H1 (cell line): ENCODE data around the gene DOP1A. TPM values are rescaled to one million over a fixed set of nuclear protein-coding genes. Genes with fewer than 3 reads are reported as not detected.

Experiments
- CHD2 ChIP-seq: IDR thresholded peaks from 2 replicates; pipeline ENCODE4 v1.6.1; 2012; ENCODE audit warnings: low read length, improper control_type of control experiment
- CTBP2 ChIP-seq: IDR thresholded peaks from 2 replicates; pipeline ENCODE4 v1.7.0; 2011; ENCODE audit warnings: borderline replicate concordance, mild to moderate bottlenecking, moderate library complexity, mixed read lengths, low read length; ENCODE audit not compliant: insufficient read depth, insufficient read length
- KDM1A ChIP-seq: fragments of 200-600, 300-600 bp; sonication (generic); IDR thresholded peaks from 2 replicates; pipeline ENCODE4 v1.7.1; 2016; ENCODE audit warnings: mild to moderate bottlenecking, low read length, borderline replicate concordance
- MAFK ChIP-seq: IDR thresholded peaks from 2 replicates; pipeline ENCODE4 v1.6.1; 2012; ENCODE audit warnings: low read depth, mild to moderate bottlenecking, improper control_type of control experiment, low read length
- RAD21 ChIP-seq, 2 experiments: IDR thresholded peaks in 1 of 2; conservative IDR thresholded peaks in 1 of 2; 2 replicates each; pipeline ENCODE4 v1.6.1; 2011; ENCODE audit warnings: low read depth in 2 of 2, low read length in 2 of 2, improper control_type of control experiment in 1 of 2, inconsistent platforms in 1 of 2, mild to moderate bottlenecking in 1 of 2, moderate library complexity in 1 of 2
- RXRA ChIP-seq: IDR thresholded peaks from 2 replicates; pipeline ENCODE4 v1.6.1; 2011; ENCODE audit warnings: low read depth, mild to moderate bottlenecking, low read length, moderate library complexity; ENCODE audit not compliant: insufficient read depth
- SP2 ChIP-seq: IDR thresholded peaks from 2 replicates; pipeline ENCODE4 v1.6.1; 2012; ENCODE audit warnings: mild to moderate bottlenecking, low read length, inconsistent platforms
- USF2 ChIP-seq: IDR thresholded peaks from 2 replicates; pipeline ENCODE4 v1.6.1; 2011; ENCODE audit warnings: low read length, improper control_type of control experiment
- polyA plus RNA-seq, 7 experiments: library from polyadenylated mRNA; depleted of rRNA in 3 of 7; stranded (reverse) in 5 of 7; unstranded in 2 of 7; fragments of >200 nt in 5 of 7; fragments of 200-250 nt in 2 of 7; gene quantifications; 1 replicate in 5 of 7; 2 replicates in 1 of 7; 4 replicates in 1 of 7; pipeline versions ENCODE4 v1.2.1 to v1.2.3, GENCODE V29; 2011 to 2013; ENCODE audit warnings: missing spikeins in 2 of 7, mixed read lengths in 2 of 7
- total RNA-seq: library from RNA; stranded (reverse); fragmentation: NEBNext Ultra II Directional; extraction: Animal tissue kit (Norgen Biotek cat#: 25700); gene quantifications from 2 replicates; pipeline ENCODE4 v1.2.1, GENCODE V29; 2021

Gene DOP1A
- total and polyA plus RNA-seq, 2 of the 8 experiments (the other 6 are each of a cell fraction or from before 2014, with no cell fraction given) = 7.5 to 14.7 TPM

GRCh38 chr6:83215131-83216047 is 147.9 kb downstream of the DOP1A start (continued):
- no peak for TF ChIP-seq RXRA
- no peak for TF ChIP-seq CTBP2
- TF ChIP-seq CHD2 = no peak
- no peak for TF ChIP-seq KDM1A
- TF ChIP-seq MAFK = no peak
- no peak for TF ChIP-seq SP2
- no peak for TF ChIP-seq USF2
- peak; percentile 78 to 88 for TF ChIP-seq RAD21 (IDR thresholded peaks at IDR 0.05 in 1 of 2, conservative IDR thresholded peaks at IDR 0.05 in 1 of 2; ENCODE audit: low read depth in 2 of 2, low read length in 2 of 2)
- TF ChIP-seq, all 59 proteins: peak for 3
